NCI-H2196 (cell line): ENCODE measurements around the gene ARHGEF4.
"Not testable (repeated sequence)": the region's sequence is repeated elsewhere in the genome, so short reads cannot be mapped to it uniquely, and the experiment has no call there.

Experiments used
- DNase-seq: peaks from one replicate; lab custom pipeline; 2025; ENCODE audit not compliant: unreplicated experiment; lab: John Stamatoyannopoulos, UW

The ARHGEF4 gene

DNA sequence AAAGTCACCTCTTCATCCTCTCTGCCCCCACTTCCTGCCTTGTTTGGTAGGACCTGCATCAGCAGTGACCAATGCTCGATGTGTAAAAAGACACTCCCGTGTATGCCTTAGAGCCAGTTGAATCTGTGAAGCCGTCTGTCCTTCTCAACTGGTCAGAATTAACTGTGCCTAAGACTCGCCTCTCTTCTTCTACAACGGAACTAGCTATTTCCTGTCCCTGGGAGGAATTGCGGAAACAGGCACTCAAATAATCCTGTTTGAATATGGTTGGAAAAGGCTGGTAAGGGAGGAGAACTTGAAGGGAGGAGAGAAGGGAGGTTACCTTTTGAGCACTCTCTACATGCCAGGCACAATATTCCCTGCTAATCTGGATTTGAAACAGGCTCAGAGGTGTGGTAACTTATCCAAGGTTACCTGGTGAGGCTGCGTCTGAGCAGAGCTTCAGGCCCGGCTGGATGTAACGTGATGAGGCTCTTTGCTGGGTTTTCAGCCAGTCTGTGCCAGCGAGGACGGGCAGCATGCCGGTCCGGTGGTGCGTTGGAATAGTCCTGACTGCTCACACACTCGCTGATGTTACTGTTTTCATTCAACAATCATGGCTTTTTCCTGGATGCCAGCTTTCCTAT lies 129.5 kb downstream of the ARHGEF4 start:
- no peak for DNase-seq

DNA sequence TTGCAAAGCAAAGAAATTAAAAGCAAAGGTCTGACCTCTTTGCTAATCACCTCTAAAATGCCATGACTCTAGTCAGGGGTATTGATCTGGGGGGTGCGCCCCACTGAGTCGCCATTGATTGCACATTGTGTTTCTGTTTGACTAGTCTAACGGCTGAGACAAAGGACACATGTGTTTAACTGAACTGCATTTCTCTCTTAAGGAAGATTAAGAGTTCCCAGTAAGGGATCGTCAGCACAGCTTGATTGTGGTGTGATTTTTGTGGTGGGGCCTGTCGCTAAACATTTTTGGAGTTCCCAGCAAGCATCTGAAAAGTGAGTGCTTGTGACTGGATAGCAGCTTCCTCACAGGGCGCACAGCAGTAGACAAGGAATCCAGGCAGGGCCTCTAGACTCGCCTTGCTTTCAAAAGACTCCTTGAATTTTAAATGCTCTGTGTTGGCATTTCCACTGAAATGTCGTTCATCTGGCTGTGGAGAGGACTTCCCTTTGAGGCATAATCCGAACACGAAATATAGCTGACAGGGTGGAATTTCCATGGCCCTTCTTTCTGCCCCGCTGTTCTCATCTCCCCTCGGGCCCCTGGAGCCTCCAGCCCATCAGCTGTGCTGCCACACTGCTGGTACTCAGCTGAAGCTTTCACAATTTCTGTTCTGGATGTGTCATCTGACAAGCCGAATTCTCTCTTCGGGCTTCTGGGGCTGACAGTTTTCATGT lies 130.2 kb downstream of the ARHGEF4 start:
- DNase-seq, result no peak

DNA sequence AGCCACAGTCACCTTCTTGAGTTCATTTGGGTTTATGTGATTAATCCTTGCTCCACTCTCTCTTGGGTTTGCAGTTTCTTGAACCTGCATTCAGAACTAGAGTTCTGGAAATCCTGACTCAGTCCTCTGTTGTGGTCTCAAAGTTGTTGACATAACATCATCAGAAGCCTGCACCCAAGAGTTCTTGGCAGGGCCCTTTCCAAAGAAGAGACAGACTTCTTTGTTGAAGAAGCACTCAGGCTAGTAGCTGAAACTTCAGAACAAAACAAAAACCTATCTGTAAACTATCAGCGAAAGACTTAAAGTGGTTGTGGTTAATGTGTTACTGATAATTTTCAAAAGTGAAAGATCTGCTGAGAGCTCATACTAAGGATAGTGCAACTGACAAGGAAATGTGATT lies 135.7 kb downstream of the ARHGEF4 start:
- DNase-seq, result no peak

DNA sequence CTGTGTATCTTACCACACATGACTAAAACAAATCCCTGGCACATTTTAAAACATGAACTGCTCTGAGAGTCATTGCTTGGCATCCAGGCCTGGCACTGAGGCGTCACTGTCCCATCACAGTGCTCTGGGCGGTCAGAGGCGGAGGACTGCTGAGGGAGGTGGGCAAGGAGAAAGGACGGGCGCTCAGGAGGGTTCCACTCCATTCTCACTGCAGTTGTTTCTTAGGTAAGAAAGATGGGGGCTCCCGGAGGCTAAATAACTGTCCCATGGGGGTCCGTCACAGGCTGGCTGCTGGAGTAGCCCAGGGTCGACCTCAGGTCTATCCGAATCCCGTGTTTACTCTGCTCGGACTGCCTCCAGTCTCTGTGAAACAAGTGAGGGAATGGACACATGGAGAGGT lies 139.0 kb downstream of the ARHGEF4 start:
- no peak for DNase-seq

DNA sequence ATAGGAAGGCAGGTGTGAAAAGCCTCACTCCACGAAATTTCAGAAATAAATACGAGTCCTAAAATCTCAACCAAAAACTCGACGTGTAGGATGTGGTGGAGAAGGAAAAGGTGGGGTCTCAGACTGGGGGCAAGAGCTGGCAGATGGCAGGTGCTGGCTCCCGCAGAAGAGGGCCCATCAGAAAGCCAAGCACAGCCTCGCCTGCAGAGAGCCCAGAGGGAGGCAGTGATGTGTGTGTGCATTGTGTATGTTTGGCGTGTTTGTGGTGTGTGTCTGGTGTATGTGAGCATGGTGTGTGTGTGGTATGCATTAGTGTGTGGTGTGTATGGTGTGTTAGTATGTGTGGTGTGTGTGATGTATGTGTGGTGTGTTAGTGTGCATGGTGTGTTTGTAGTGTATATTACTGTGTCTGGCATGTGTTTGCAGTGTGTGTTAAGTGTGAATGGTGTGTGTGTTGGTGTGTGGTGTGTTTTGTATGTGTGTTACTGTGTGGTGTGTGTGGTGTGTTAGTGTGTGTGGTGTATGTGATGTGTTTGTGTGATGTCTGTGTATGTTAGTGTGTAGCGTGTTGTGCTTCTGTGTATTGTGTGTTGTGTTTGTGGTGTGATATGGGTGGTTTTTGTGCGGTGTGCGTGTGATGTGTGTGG lies 140.0 kb downstream of the ARHGEF4 start:
- no peak for DNase-seq

- no peak for DNase-seq
Measured at GRCh38 chr2:130977461-130978050, 140.8 kb downstream of the ARHGEF4 start.

DNA sequence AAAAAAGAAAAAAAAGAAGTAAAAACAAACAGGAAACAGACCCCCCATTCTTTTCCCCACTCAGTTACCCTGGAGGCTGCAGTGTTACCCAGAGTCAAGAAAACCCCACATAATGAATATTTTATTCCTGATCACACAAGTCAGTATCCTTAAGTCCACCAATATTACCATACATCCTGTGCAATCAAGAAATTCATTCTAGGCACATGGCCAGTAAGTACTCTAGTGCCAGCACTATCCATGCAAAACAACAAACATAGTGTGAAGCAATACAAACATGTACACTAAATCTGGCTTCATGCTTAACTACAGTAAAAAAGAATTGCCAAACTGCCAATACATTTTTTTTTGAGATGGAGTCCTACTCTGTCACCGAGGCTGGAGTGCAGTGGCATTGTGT lies 145.0 kb downstream of the ARHGEF4 start:
- no peak for DNase-seq

DNA sequence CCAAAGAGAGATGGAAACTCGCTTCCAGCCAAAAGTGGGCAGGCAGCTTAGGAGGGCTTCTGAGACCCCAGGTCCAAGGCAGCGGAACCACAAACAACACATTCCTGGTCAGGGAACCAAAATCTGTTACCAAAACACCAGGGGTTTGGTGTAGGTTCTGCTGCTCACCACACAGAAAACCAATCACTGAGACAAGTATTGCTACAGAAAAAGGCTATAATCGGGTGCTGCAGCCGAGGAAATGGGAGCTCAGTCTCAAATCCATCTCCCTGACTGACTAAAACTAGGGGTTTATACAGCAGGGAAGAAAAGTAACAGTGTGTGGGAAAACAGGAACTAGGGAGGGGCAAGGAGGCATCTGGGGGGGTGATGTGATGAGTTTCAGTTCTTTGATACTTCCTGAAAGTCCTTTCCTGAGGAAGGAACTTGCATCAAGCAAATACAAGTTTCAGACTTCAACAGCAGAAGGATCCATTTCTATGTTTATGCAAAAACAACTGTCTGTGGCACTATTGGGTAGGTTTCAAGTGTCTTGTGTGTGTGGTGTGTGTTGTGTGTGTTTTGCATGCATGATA lies 148.6 kb downstream of the ARHGEF4 start:
- no peak for DNase-seq

DNA sequence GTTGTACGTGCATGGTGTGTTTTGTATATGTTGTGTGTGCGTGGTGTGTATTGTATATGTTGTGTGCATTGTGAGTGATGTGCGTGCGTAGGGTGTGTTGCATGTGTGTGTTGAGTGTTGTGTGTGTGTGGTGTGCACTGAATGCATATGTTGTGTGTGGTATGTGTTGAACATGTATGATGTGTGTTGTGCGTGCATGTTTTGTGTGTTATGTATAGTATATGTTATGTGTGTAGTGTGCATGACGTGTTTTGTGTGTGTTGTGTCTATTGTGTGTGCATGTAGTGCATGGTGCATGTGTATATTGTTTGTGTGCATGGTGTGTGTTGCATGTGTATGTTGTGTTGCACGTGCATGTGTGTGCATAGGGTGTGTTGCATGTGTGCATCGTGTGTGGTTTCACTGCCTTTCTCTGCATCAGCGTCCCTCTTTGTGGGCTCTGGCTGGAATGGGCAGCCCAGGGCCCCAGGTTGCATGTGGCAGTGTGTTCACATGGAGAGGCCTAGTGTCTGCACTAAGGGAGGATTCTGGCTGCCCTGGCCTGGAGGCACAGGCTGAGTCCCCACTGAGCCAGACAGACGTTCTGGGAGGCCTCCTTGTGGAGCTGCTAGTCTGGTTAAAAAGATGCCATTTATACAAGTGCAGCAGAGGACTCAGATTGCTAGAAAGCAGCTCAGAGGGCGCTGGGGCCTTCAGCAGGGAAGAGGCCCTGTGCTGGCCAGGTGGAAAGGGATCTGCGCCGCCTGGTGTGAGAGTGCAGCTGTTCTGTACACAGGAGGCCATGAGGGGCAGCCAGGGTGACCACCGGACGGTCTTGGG lies 149.3 kb downstream of the ARHGEF4 start:
- DNase-seq, result no peak

DNA sequence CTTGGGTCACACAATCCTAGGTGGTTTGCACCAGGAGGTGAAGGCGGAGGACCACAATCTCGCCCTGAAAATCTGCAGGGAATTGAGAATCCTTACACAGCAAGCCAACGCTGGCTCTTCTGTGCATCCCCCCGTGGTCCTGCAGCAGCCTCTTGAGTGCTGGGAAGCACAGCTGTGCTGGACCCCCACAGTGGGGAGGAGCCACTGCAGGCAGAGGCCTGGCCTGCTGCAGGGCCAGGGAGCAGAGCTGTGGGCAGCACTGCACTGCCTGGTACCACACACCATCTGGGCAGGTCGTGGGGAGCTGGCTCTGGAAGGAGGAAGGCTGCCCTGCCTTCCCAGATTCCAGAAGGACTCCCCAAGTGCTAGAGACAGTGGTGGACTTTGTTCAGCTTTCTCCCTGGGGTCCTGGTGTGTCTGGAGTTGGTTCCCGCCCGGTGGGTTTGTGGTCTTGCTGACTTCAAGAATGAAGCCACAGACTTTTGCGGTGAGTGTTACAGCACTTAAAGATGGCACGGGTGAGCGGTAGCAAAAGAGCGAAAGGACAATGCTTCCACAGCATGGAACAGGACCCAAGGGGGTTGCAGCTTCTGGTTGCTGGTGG lies 150.3 kb downstream of the ARHGEF4 start:
- no peak for DNase-seq

DNA sequence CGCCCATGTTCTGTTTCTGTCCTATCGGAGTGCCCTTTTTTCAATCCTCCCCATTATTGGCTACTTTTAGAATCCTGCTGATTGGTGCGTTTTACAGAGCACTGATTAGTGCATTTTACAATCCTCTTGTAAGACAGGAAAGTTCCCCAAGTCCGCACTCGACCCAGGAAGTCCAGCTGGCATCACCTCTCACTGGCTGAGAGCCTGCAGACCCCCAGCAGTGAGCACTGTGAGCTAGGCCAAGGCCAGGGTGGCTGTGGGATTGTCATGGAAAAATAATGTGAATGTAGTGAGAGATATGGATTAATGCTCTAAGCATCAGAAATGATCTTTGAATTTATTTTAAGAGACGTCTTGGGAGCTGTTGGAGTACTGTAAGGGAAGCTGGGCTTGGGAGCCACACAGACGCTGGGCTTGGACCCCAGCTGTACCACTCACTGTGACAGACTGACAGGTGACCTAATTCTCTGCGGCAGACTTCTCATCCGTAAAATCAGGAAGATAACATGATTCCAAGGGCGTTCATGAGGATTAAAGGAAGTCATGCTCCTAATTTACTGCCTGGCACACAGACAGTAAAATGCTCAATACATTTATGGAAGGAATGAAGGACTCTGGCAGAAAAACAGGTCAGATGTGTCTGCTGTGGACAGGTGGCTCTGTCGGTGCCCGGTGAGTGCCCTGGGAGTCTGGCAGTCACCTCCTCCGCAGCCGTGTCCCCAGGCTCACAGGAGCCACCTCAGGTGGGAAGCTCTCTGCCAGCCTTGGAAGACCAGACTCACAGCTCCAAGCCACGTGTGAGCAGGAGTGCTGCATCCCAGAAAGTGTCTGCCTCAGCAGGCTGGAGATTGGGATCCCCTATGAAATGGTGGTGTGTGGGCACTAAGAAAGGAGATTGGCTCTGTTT lies 151.1 kb downstream of the ARHGEF4 start:
- no peak for DNase-seq

GRCh38 chr2:130991446-130991845 lies 154.7 kb downstream of the ARHGEF4 start:
- DNase-seq, result not testable (repeated sequence)

DNA sequence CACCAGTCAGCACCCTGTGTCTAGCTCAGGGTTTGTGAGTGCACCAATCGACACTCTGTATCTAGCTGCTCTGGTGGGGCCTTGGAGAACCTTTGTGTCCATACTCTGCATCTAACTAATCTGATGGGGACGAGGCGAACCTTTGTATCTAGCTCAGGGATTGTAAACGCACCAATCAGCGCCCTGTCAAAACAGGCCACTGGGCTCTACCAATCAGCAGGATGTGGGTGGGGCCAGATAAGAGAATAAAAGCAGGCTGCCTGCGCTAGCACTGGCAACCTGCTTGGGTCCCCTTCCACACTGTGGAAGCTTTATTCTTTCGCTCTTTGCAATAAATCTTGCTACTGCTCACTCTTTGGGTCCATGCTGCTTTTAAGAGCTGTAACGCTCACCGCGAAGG lies 155.3 kb downstream of the ARHGEF4 start:
- DNase-seq, result not testable (repeated sequence)

DNA sequence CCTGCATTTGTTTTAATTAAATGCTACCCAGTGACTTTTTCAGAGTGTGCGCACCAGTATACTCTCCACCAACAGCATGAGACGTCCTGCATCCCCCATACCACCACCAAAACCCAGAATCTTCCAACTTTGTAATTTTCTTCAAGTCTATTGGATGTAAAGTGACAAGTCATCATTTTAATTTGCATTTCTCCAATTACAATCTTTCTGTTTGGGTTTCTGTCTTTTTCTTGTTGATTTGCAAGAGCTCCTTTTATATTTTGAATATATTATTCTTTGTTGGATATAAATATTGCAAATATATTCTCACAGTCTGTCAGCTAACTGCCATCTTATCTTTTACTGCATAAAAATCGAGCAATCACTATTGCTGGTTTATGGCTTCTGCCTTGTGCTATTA lies 160.0 kb downstream of the ARHGEF4 start:
- DNase-seq, result no peak

- no peak for DNase-seq
Measured at GRCh38 chr2:130997198-130997597, 160.5 kb downstream of the ARHGEF4 start.

DNA sequence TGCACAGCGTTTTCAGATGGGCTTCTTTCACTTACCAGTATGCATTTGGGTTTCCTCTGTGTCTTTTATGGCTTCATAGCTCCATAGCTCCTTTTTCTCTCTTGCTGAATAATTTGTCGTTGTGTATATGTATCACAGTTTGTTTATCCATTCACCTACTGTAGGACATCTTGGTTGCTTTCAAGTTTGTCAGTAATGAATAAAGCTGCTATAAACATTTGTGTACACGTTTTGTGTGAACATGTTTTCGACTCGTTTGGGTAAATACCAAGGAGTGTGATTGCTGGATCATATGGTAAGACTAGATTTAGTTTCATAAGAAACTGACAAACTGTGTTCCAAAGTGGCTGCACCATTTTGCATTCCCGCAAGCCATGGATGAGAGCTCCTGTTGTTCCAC lies 161.8 kb downstream of the ARHGEF4 start:
- DNase-seq, result no peak

DNA sequence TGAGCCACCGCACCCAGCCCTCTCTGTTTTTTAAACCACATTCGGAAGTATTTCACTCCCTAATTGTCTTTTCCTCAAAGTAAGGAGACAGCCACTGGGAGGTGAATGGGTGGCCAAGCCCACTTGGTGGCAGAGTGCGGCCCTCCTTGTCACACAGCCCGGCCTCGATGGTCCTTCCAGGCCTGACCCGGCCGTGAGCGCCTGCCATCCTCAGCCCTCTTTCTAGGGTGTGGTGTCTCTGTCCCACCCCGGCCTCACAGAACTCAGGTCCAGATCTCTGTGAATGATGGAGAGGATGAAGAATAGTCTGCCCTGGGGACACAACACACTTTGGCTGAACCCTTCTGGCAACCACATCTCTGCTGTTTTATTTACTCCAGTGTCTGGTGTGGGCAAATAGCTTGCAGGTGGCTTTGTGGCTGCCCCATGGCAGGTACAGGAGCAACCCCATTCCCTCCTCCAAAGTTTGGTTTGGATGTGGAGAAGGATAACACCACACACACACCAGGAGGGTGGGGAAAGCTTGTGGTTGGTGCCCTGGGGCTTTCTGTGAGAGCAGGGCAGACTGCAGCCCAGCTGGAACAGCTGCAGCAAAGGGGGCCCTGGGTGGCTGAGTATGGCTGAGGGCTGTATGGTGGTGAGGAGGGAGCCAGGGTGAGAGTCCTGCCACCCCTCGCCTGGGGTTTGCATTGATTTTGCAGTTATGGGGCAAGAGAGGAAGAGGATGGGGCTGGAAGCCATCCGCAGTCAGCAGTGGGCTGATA lies 167.9 kb downstream of the ARHGEF4 start:
- DNase-seq, result no peak

DNA sequence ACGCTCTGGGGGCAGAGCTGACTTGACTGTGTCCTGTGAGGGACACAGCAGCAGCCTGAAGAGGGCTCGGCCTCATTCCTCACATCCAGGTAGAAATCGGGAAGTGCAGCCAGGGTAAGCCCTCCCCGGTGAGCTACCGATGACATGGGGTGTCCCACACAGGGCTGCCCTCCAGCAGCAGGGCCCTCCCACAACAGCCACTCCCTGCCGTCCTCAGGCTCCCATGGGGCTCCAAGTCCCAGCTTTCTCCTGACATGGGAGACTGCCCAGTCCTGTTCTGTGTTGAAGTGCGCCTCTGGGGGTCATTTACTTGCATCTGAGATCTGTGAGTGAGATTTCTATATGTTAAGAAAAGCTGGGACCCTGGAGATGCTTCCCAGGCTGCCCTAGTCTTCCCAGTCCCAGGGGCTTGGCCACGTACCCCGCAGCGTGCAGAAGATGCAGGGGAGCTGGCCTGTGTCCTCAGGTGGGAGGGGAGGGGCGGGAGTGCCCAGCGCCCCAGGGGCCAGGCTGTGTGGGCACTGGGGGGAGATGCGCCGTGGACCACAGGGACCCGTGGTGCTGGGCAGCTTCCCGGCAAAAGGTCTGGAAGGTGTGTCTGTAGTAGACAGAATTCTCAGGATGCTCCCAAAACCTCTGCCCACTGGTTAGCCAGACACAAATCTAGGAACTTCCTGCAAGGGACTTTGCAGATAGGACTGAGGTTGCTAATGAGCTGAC lies 168.7 kb downstream of the ARHGEF4 start:
- no peak for DNase-seq
